SK-N-SH treated with all-trans-retinoic acid at 6 μM for 48 hours (cell line): ENCODE results near the gene PRAF2.

Experiments
- PPARA ChIP-seq: fragments of 250-450 bp; sonication (Bioruptor Pico); IDR thresholded peaks from 2 replicates; pipeline ENCODE4 v1.5.0; 2020; ENCODE audit warnings: mild to moderate bottlenecking, borderline replicate concordance
- RARB ChIP-seq: fragments of 250-450 bp; sonication (Bioruptor Pico); IDR thresholded peaks from 2 replicates; pipeline ENCODE4 v1.8.0; 2021; ENCODE audit warnings: mild to moderate bottlenecking, moderate library complexity
- SNAI2 ChIP-seq: fragments of 250-450 bp; sonication (Bioruptor Pico); IDR thresholded peaks from 2 replicates; pipeline ENCODE4 v1.5.0; 2020; ENCODE audit warnings: mild to moderate bottlenecking, moderate library complexity
- ZNF565 ChIP-seq: fragments of 450-650 bp; formaldehyde crosslinking; conservative IDR thresholded peaks from 2 replicates; pipeline ENCODE4 v1.5.0; 2020; ENCODE audit warnings: low read depth, mild to moderate bottlenecking, moderate library complexity

- TF ChIP-seq ZNF565 (CRISPR knock-in tag) (no peak), PPARA (CRISPR knock-in tag) (no peak), RARB (CRISPR knock-in tag) (no peak), SNAI2 (no peak)
Observed at GRCh38 chrX:49064303-49064702, 9.5 kb downstream of the PRAF2 start.
